ENCODE measurements around the gene ANXA4.

Gene ANXA4

DNA sequence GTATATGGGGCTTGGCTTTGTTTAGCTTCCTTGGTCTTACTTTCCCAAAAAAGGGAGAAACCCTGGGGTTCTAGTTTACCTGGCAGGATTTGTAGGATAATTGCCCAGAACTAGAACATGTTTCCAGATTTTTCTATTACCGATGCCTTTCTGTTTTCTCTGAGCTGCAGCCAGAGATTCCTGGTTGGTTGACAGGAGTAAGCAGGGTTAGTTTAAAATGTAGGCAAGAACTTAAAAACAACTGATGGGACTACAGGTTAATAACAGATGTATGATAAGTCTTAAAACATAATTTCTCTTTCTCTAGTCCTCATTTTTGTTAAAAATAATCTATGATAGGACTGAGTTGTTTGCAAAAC is 48.6 kb downstream of the ANXA4 start:
- DNase-seq (ENCODE audit: low spot score): no peak
- TF ChIP-seq, protein P1, sequence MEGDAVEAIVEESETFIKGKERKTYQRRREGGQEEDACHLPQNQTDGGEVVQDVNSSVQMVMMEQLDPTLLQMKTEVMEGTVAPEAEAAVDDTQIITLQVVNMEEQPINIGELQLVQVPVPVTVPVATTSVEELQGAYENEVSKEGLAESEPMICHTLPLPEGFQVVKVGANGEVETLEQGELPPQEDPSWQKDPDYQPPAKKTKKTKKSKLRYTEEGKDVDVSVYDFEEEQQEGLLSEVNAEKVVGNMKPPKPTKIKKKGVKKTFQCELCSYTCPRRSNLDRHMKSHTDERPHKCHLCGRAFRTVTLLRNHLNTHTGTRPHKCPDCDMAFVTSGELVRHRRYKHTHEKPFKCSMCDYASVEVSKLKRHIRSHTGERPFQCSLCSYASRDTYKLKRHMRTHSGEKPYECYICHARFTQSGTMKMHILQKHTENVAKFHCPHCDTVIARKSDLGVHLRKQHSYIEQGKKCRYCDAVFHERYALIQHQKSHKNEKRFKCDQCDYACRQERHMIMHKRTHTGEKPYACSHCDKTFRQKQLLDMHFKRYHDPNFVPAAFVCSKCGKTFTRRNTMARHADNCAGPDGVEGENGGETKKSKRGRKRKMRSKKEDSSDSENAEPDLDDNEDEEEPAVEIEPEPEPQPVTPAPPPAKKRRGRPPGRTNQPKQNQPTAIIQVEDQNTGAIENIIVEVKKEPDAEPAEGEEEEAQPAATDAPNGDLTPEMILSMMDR (IDR thresholded peaks at IDR 0.05; ENCODE audit: extremely low read depth, missing control alignments): no peak

GRCh38 chr2:69791045-69791444 is 49.1 kb downstream of the ANXA4 start:
- TF ChIP-seq, protein P1 (IDR thresholded peaks at IDR 0.05; ENCODE audit: extremely low read depth, missing control alignments): no peak
- no peak for DNase-seq (ENCODE audit: low spot score)

DNA sequence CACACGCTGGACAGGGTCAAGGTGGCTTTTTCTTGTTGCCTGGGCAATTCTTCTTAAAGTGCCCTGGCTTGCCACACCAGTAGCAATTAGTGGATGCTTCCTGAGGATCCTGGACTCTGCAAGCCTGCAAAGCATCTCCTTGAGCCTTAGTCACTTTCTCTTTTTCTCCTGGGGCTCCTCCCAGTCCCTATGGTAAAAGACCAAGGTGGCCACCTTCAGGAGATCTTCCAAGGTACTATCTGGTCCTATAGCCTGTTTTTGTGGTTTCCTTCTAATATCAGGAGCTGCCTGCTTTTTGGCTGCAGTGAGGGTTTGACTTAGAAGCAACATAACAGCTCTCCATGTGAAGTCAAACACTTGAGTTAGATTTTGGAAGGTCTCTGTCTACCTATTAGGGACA is 54.2 kb downstream of the ANXA4 start:
- TF ChIP-seq, protein P1 (IDR thresholded peaks at IDR 0.05; ENCODE audit: extremely low read depth, missing control alignments): no peak

GRCh38 chr2:69797235-69797634 is 55.3 kb downstream of the ANXA4 start:
- TF ChIP-seq, protein P1 (IDR thresholded peaks at IDR 0.05; ENCODE audit: extremely low read depth, missing control alignments): no peak
- no peak for DNase-seq (ENCODE audit: low spot score)

More for the DNA sequence above, 54.2 kb downstream of the ANXA4 start:
- DNase-seq (ENCODE audit: low spot score): no peak

GRCh38 chr2:69797836-69798289 is 55.9 kb downstream of the ANXA4 start:
- no peak for DNase-seq (ENCODE audit: low spot score)

GRCh38 chr2:69798290-69798908 is 56.5 kb downstream of the ANXA4 start:
- TF ChIP-seq, protein P1 (IDR thresholded peaks at IDR 0.05; ENCODE audit: extremely low read depth, missing control alignments): no peak
- no peak for DNase-seq (ENCODE audit: low spot score)

More at GRCh38 chr2:69797836-69798289, 55.9 kb downstream of the ANXA4 start:
- TF ChIP-seq, protein P1 (IDR thresholded peaks at IDR 0.05; ENCODE audit: extremely low read depth, missing control alignments): no peak

GRCh38 chr2:69798909-69799526 is 57.1 kb downstream of the ANXA4 start:
- TF ChIP-seq, protein P1 (IDR thresholded peaks at IDR 0.05; ENCODE audit: extremely low read depth, missing control alignments): no peak
- DNase-seq (ENCODE audit: low spot score): peak; percentile 18
